Thoracic aorta endothelial cell (primary cell): ENCODE measurements around the gene NTRK3. TPM values are rescaled to one million over a fixed set of nuclear protein-coding genes. Genes with fewer than 3 reads are reported as not detected.

ENCODE experiments used
- small RNA-seq: library from RNA; depleted of rRNA; stranded (forward); fragments of <200 nt; gene quantifications from one replicate; pipeline ENCODE3, GENCODE V24; 2012
- total RNA-seq: library from RNA; depleted of rRNA; stranded (reverse); fragments of >200 nt; gene quantifications from 2 replicates; pipeline ENCODE4 v1.2.3, GENCODE V29; 2012

The NTRK3 gene
- total RNA-seq: not detected in 2 replicates

DNA sequence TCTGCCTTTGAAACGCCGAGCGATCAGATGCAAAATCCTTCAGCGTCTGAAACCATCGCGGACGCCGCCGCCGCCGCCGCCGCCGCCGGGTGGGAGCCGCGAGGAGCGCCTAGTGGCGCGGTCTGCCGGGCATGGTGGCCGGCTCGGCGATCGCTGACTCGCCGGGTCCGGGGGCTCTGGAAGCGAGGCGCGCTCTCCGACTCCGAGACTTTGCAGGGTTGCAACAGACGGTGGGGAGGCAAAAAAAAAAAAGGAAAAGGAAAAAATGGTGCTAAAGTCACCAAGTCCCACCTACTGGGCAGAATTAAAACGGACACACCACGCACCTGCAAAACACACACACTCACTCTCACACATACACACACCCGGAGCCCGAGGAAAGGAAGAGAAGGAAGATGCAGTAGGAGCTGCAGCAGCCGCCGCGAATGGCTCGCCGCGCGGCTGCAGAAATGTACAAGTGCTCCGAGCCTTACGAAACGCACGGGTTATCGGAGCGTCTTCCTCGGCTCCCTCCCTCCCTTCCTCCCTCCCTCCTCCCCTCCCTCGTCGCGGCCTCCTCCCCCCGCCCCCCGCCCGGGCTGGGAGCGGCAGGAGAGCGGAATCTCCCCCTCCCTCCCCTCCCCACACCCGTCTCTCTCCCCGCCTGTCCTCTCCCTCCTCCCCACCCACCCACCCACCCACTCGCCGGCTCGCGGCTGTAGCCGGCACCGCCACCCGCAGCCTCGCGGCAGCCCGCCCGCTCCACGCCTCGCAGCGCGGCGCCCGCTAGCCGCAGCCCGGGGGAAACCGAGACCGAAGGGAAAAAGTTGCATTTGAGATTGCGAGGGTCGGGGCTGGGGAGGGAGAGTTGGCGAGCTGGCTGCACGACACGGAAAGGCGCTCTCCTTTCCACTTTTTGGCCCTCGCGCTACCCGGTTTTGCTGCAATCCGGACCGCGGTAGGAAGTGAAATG lies at the start of gene NTRK3:
Gene NTRK3 (minus strand): TSS at position 461 of the 952 bp plus-strand sequence. CDS start 586 bp downstream, outside the sequence.

Small RNA genes within 50 kb of the gene (small RNA-seq; reads per million reads assigned to genes)
- not detected for gene MED28P6

Other genes starting within 250 kb of the NTRK3 start
- 18.5 and 22.1 TPM in 2 replicates for gene MRPL46, start 210.6 kb upstream of the NTRK3 start, total RNA-seq
- gene MRPS11, start 211.0 kb upstream of the NTRK3 start, total RNA-seq: 32.7 and 37.9 TPM in 2 replicates